Duodenal mucosa (tissue), 2 donors: ENCODE results near the gene CPNE1.

Source experiments
- H3K27ac ChIP-seq: one replicate; pipeline ENCODE4 v1.7.0; 2013; ENCODE audit warnings: low read depth, low read length
- H3K27me3 ChIP-seq, 2 donors: one replicate each; pipeline ENCODE4 v1.7.0; 2013; ENCODE audit warnings: low read length in 2 of 2, control low read depth in 1 of 2; ENCODE audit not compliant: insufficient read depth in 2 of 2, control insufficient read depth in 1 of 2
- H3K36me3 ChIP-seq, 2 donors: one replicate each; pipeline ENCODE4 v1.7.0; 2013; ENCODE audit warnings: low read length in 2 of 2, control low read depth in 1 of 2; ENCODE audit not compliant: insufficient read depth in 2 of 2, control insufficient read depth in 1 of 2
- H3K4me1 ChIP-seq, 2 donors: one replicate each; pipeline ENCODE4 v1.7.0; 2013; ENCODE audit warnings: low read length in 2 of 2, control low read depth in 1 of 2; ENCODE audit not compliant: insufficient read depth in 2 of 2, control insufficient read depth in 1 of 2
- H3K4me3 ChIP-seq, 2 donors: one replicate each; pipeline ENCODE4 v1.7.0; 2013; ENCODE audit warnings: low read length in 2 of 2, low read depth in 1 of 2
- H3K9ac ChIP-seq, 2 donors: one replicate each; pipeline ENCODE4 v1.7.0; 2013; ENCODE audit warnings: low read length in 2 of 2, low read depth in 1 of 2
- H3K9me3 ChIP-seq, 2 donors: one replicate each; pipeline ENCODE4 v1.7.0; 2013; ENCODE audit warnings: low read length in 2 of 2, control low read depth in 1 of 2; ENCODE audit not compliant: control insufficient read depth in 1 of 2

Gene CPNE1

GRCh38 chr20:35669681-35670080 is 5.0 kb upstream of the CPNE1 start:
- H3K27ac ChIP-seq, result no peak overlapping the region
- H3K9me3 ChIP-seq, result no peaks in the 10 kb centered on the region
- H3K9ac ChIP-seq, result no peak overlapping the region
- no peaks in the 10 kb centered on the region for H3K27me3 ChIP-seq
- H3K4me3 ChIP-seq, result no peak overlapping the region
- H3K36me3 ChIP-seq, result peaks cover 31 to 49% of the 10 kb centered on the region in 2 donors
- peaks cover 0 to 3% of the 10 kb centered on the region in 2 donors for H3K4me1 ChIP-seq

- Histone ChIP-seq H3K9ac (no peak overlapping the region), H3K36me3 (peaks cover 28 to 45% of the 10 kb centered on the region in 2 donors), H3K27ac (no peak overlapping the region), H3K9me3 (no peaks in the 10 kb centered on the region), H3K4me3 (no peak overlapping the region), H3K4me1 (peaks cover 0 to 3% of the 10 kb centered on the region in 2 donors), H3K27me3 (no peaks in the 10 kb centered on the region)
Measured at GRCh38 chr20:35669221-35669620, 4.5 kb upstream of the CPNE1 start.

- Histone ChIP-seq H3K36me3 (peaks cover 13 to 22% of the 10 kb centered on the region in 2 donors), H3K27me3 (no peaks in the 10 kb centered on the region), H3K4me3 (no peak overlapping the region), H3K4me1 (peaks cover 25 to 32% of the 10 kb centered on the region in 2 donors), H3K27ac (no peak overlapping the region), H3K9me3 (no peaks in the 10 kb centered on the region), H3K9ac (no peak overlapping the region)
Measured at GRCh38 chr20:35665949-35666288, 1.2 kb upstream of the CPNE1 start.

GRCh38 chr20:35663516-35664465 is 909 bp downstream of the CPNE1 start:
- Histone ChIP-seq H3K36me3 (peaks cover 0 to 2% of the 10 kb centered on the region in 2 donors), H3K4me1 (peaks cover 36 to 49% of the 10 kb centered on the region in 2 donors), H3K9me3 (no peaks in the 10 kb centered on the region), H3K27me3 (no peaks in the 10 kb centered on the region), H3K4me3 (peak overlapping the region; percentile 80 to 100), H3K27ac (peak overlapping the region; percentile 97), H3K9ac (peak overlapping the region; percentile 85 to 100)

- peaks cover 36 to 52% of the 10 kb centered on the region in 2 donors for H3K4me1 ChIP-seq
- H3K27ac ChIP-seq, result no peak overlapping the region
- H3K9ac ChIP-seq, result peak overlapping the region; percentile 28 to 85
Measured at GRCh38 chr20:35662551-35662950, 2.1 kb downstream of the CPNE1 start.

GRCh38 chr20:35661908-35662307 is 2.8 kb downstream of the CPNE1 start:
- Histone ChIP-seq H3K4me3 (peak overlapping the region; percentile 41 to 80), H3K9ac (peak overlapping the region; percentile 9 to 29), H3K27ac (no peak overlapping the region), H3K27me3 (no peaks in the 10 kb centered on the region), H3K4me1 (peaks cover 42 to 52% of the 10 kb centered on the region in 2 donors), H3K9me3 (no peaks in the 10 kb centered on the region), H3K36me3 (no peaks in the 10 kb centered on the region)

More at GRCh38 chr20:35662551-35662950, 2.1 kb downstream of the CPNE1 start:
- Histone ChIP-seq H3K36me3 (no peaks in the 10 kb centered on the region), H3K9me3 (no peaks in the 10 kb centered on the region), H3K4me3 (peak overlapping the region; percentile 41 to 80), H3K27me3 (no peaks in the 10 kb centered on the region)

GRCh38 chr20:35661053-35661452 is 3.6 kb downstream of the CPNE1 start:
- peak overlapping the region in 1 of 2 donors; percentile 80 for H3K4me3 ChIP-seq
- no peaks in the 10 kb centered on the region for H3K9me3 ChIP-seq
- H3K27ac ChIP-seq, result no peak overlapping the region
- no peaks in the 10 kb centered on the region for H3K27me3 ChIP-seq
- peaks cover 42 to 52% of the 10 kb centered on the region in 2 donors for H3K4me1 ChIP-seq
- H3K36me3 ChIP-seq, result no peaks in the 10 kb centered on the region
- H3K9ac ChIP-seq, result peak overlapping the region; percentile 9 to 29

- Histone ChIP-seq H3K27ac (no peak overlapping the region), H3K4me1 (peaks cover 42 to 52% of the 10 kb centered on the region in 2 donors), H3K4me3 (no peak overlapping the region), H3K9me3 (no peaks in the 10 kb centered on the region), H3K27me3 (no peaks in the 10 kb centered on the region), H3K36me3 (peaks cover 0 to under 1% of the 10 kb centered on the region in 2 donors), H3K9ac (no peak overlapping the region)
Measured at GRCh38 chr20:35660122-35660937, 4.4 kb downstream of the CPNE1 start.

GRCh38 chr20:35657271-35657670 is 7.4 kb downstream of the CPNE1 start:
- Histone ChIP-seq H3K27me3 (no peaks in the 10 kb centered on the region), H3K4me1 (peaks cover 31 to 33% of the 10 kb centered on the region in 2 donors), H3K9me3 (no peaks in the 10 kb centered on the region), H3K4me3 (no peak overlapping the region), H3K9ac (no peak overlapping the region), H3K27ac (no peak overlapping the region), H3K36me3 (peaks cover 12 to 27% of the 10 kb centered on the region in 2 donors)

GRCh38 chr20:35654415-35654814 is 10.3 kb downstream of the CPNE1 start:
- Histone ChIP-seq H3K27ac (no peak overlapping the region), H3K9ac (no peak overlapping the region), H3K36me3 (peaks cover 12 to 33% of the 10 kb centered on the region in 2 donors), H3K27me3 (no peaks in the 10 kb centered on the region), H3K4me1 (peaks cover 8 to 12% of the 10 kb centered on the region in 2 donors), H3K4me3 (no peak overlapping the region), H3K9me3 (no peaks in the 10 kb centered on the region)
